ENCODE data around the gene UGT3A1.

DNA sequence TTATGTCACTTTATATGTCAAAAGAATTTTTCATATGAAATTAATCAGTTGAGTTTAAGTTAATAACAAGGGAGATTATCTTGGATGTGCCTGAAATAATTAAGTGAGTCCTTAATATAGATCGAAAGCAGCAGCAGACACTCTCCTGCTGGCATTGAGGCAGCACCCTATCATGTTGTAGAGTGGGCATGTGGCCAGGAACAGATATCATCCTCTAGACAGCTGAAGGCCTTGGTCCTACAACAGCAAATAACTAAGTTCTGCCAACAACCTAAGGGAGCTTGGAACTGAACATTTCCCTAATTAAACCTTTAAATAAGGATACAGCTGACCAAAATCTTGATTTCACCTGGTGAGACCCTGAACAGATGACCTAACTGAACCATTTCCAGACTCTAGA, 25.8 kb upstream of the UGT3A1 start:
- TF ChIP-seq POLR2A (IDR thresholded peaks at IDR 0.05), result no peak
- no peak for TF ChIP-seq CTCF (IDR thresholded peaks at IDR 0.05)

All from lower leg skin (tissue), 3 donors.